HCT116 (cell line): Measurements from ENCODE around the gene SFRP4. TPM values are rescaled to one million over a fixed set of nuclear protein-coding genes. Genes with fewer than 3 reads are reported as not detected.
A peak's percentile ranks its signal among the peaks of the same experiment; 100 is the strongest.

Source experiments
- ATAC-seq: fragments of 200-7000 bp; cut with Tn5 transposase; 2 replicates; pipeline ENCODE4 v1.9.1; 2020; ENCODE audit warnings: mild to moderate bottlenecking, moderate library complexity
- BruUV-seq: library from RNA; stranded (reverse); fragments of 400-500 nt; replicated peaks from 2 replicates; lab custom pipeline; 2021; lab: Mats Ljungman, UMichigan
- CTCF ChIA-PET: fragments of 300-600 bp; sonication (Branson Sonifier 250); formaldehyde crosslinking; loops from one replicate; lab custom pipeline; 2021; ENCODE audit warnings: antibody characterized with exemption; lab: Charles Lee
- POLR2A ChIA-PET: fragments of 300-600, 350-600 bp; sonication (Branson Sonifier 250); formaldehyde crosslinking; loops from one replicate; lab custom pipeline; 2021; ENCODE audit warnings: antibody characterized with exemption; lab: Charles Lee
- RAD21 ChIA-PET, 2 experiments: fragments of 300-600 bp; sonication (Branson Sonifier 250); formaldehyde crosslinking; loops; one replicate each; lab custom pipeline; 2023; ENCODE audit warnings: low total read pairs in 2 of 2; ENCODE audit not compliant: uncharacterized antibody in 2 of 2, unreplicated experiment in 2 of 2, low non-redundant PET in 1 of 2; lab: Charles Lee
- DNase-seq: peaks from one replicate; pipeline ENCODE4 v3.0.0-alpha.2; 2010; ENCODE audit warnings: low read depth, low spot score
- H2AFZ ChIP-seq: fragments of 200-600 bp; shearing (Covaris generic), sonication (generic); 2 replicates; pipeline ENCODE4 v1.6.1; 2017; ENCODE audit warnings: low read depth, mixed run types, mixed read lengths, antibody characterized with exemption, low read length; ENCODE audit not compliant: poor library complexity, severe bottlenecking
- H3K27ac ChIP-seq: 2 replicates; pipeline ENCODE4 v1.5.1; 2012; ENCODE audit warnings: low read depth, low read length
- H3K27me3 ChIP-seq: fragments of 200-600 bp; sonication (generic); 2 replicates; pipeline ENCODE4 v1.6.1; 2016; ENCODE audit warnings: mixed run types, low read length, mixed read lengths; ENCODE audit not compliant: insufficient read depth
- H3K36me3 ChIP-seq, 2 experiments: fragments of 200-500 bp in 1 of 2; fragments of 200-600 bp in 1 of 2; sonication (Bioruptor generic) in 1 of 2; sonication (generic) in 1 of 2; 2 replicates each; pipeline versions ENCODE4 v1.5.1 to v1.6.1; 2014 to 2016; ENCODE audit warnings: low read length in 2 of 2, inconsistent platforms in 1 of 2, mixed read lengths in 1 of 2, mixed run types in 1 of 2; ENCODE audit not compliant: insufficient read depth in 2 of 2, control insufficient read depth in 1 of 2
- H3K4me1 ChIP-seq, 2 experiments: fragments of 200-600 bp in 1 of 2; sonication (generic) in 1 of 2; 2 replicates each; pipeline versions ENCODE4 v1.5.1 to v1.6.1; 2012 to 2017; ENCODE audit warnings: low read length in 2 of 2, inconsistent platforms in 1 of 2, mild to moderate bottlenecking in 1 of 2, mixed read lengths in 1 of 2, mixed run types in 1 of 2, moderate library complexity in 1 of 2; ENCODE audit not compliant: insufficient read depth in 2 of 2, control insufficient read depth in 1 of 2
- H3K4me2 ChIP-seq: fragments of 200-600 bp; sonication (generic); 2 replicates; pipeline ENCODE4 v1.6.1; 2017; ENCODE audit warnings: mixed run types, low read length, mixed read lengths
- H3K4me3 ChIP-seq, 2 experiments: fragments of 200-600 bp in 1 of 2; sonication (generic) in 1 of 2; replicated peaks in 1 of 2; 2 replicates each; pipeline ENCODE4 v1.5.1; 2011 to 2016; ENCODE audit warnings: low read length in 2 of 2, control low read depth in 1 of 2, low read depth in 1 of 2, mild to moderate bottlenecking in 1 of 2, mixed read lengths in 1 of 2, mixed run types in 1 of 2
- H3K79me2 ChIP-seq: fragments of 200-600 bp; sonication (generic); 2 replicates; pipeline ENCODE4 v1.6.1; 2017; ENCODE audit warnings: mild to moderate bottlenecking, mixed run types, low read length, moderate library complexity, mixed read lengths; ENCODE audit not compliant: insufficient read depth
- H3K9ac ChIP-seq: fragments of 200-600 bp; sonication (generic); 2 replicates; pipeline ENCODE4 v1.6.1; 2016; ENCODE audit warnings: low read length, mixed read lengths
- H3K9me2 ChIP-seq: fragments of 200-600 bp; sonication (generic), shearing (Covaris generic); 2 replicates; pipeline ENCODE4 v1.6.1; 2017; ENCODE audit warnings: mixed run types, mild to moderate bottlenecking, moderate library complexity; ENCODE audit not compliant: insufficient read depth
- H3K9me3 ChIP-seq, 2 experiments: fragments of 200-500 bp in 1 of 2; fragments of 200-600 bp in 1 of 2; sonication (Bioruptor generic) in 1 of 2; sonication (generic) in 1 of 2; 2 replicates each; pipeline ENCODE4 v1.6.1; 2014 to 2017; ENCODE audit warnings: low read length in 2 of 2, mixed read lengths in 2 of 2, inconsistent platforms in 1 of 2, low read depth in 1 of 2, mild to moderate bottlenecking in 1 of 2, mixed run types in 1 of 2, moderate library complexity in 1 of 2; ENCODE audit not compliant: control insufficient read depth in 1 of 2, insufficient read depth in 1 of 2
- H4K20me1 ChIP-seq: fragments of 200-600 bp; sonication (generic), shearing (Covaris generic); 2 replicates; pipeline ENCODE4 v1.6.1; 2017; ENCODE audit warnings: mixed run types, mild to moderate bottlenecking, moderate library complexity; ENCODE audit not compliant: insufficient read depth
- CBX3 ChIP-seq: IDR thresholded peaks from 2 replicates; pipeline ENCODE4 v1.6.1; 2012; ENCODE audit warnings: low read depth
- CEBPB ChIP-seq: IDR thresholded peaks from 2 replicates; pipeline ENCODE4 v1.6.1; 2012; ENCODE audit warnings: low read depth
- EGR1 ChIP-seq: IDR thresholded peaks from 2 replicates; pipeline ENCODE4 v1.6.1; 2012; ENCODE audit warnings: low read depth
- ELF1 ChIP-seq: IDR thresholded peaks from 2 replicates; pipeline ENCODE4 v1.6.1; 2012; ENCODE audit warnings: low read depth, borderline replicate concordance
- EZH2phosphoT487 ChIP-seq: fragments of 200-600 bp; IDR thresholded peaks from 2 replicates; pipeline ENCODE4 v1.6.1; 2018; ENCODE audit warnings: antibody characterized with exemption, borderline replicate concordance
- JUND ChIP-seq: IDR thresholded peaks from 2 replicates; pipeline ENCODE4 v1.6.1; 2012
- MAX ChIP-seq: IDR thresholded peaks from 2 replicates; pipeline ENCODE4 v1.6.1; 2012
- POLR2A ChIP-seq: IDR thresholded peaks from 2 replicates; pipeline ENCODE4 v1.7.0; 2011; ENCODE audit warnings: borderline replicate concordance; ENCODE audit not compliant: insufficient read depth, insufficient read length; ENCODE audit errors: extremely low read depth
- POLR2AphosphoS5 ChIP-seq: IDR thresholded peaks from 2 replicates; pipeline ENCODE4 v1.6.1; 2011; ENCODE audit warnings: mild to moderate bottlenecking, low read depth, low read length, moderate library complexity
- SIN3A ChIP-seq: IDR thresholded peaks from 2 replicates; pipeline ENCODE4 v1.6.1; 2012; ENCODE audit warnings: low read depth
- SP1 ChIP-seq: IDR thresholded peaks from 2 replicates; pipeline ENCODE4 v1.6.1; 2012; ENCODE audit warnings: low read depth
- SRF ChIP-seq: IDR thresholded peaks from 2 replicates; pipeline ENCODE4 v1.6.1; 2012; ENCODE audit warnings: low read depth
- TCF7L2 ChIP-seq: IDR thresholded peaks from 2 replicates; pipeline ENCODE4 v1.7.0; 2011; ENCODE audit warnings: borderline replicate concordance, inconsistent platforms; ENCODE audit not compliant: insufficient read depth, insufficient read length; ENCODE audit errors: extremely low read depth
- YY1 ChIP-seq: IDR thresholded peaks from 2 replicates; pipeline ENCODE4 v1.6.1; 2011; ENCODE audit warnings: low read length, low read depth, moderate library complexity, mild to moderate bottlenecking; ENCODE audit not compliant: insufficient replicate concordance; ENCODE audit errors: extremely low read depth
- ZFX ChIP-seq: fragments of 450-650 bp; IDR thresholded peaks from 2 replicates; pipeline ENCODE4 v1.6.1; 2017
- ZNF274 ChIP-seq: fragments of 200-500 bp; sonication (Bioruptor generic); IDR thresholded peaks from 2 replicates; pipeline ENCODE4 v1.6.1; 2014; ENCODE audit warnings: mild to moderate bottlenecking, low read depth, low read length, inconsistent platforms
- intact Hi-C: fragments of 100-400 bp; cut with micrococcal nuclease; formaldehyde crosslinking; loops from 2 replicates; pipeline ENCODE4 v1.10.0; 2022
- total RNA-seq: library from RNA; stranded (reverse); gene quantifications from one replicate; pipeline ENCODE4 v1.2.1, GENCODE V29; 2021; ENCODE audit not compliant: unreplicated experiment
- TF ChIP-seq, protein P1 (sequence below): IDR thresholded peaks from 2 replicates; pipeline ENCODE4 v1.6.1; 2012; ENCODE audit warnings: low read depth
- TF ChIP-seq, protein P2 (sequence below), 3 experiments: fragments of 200-600 bp in 1 of 3; sonication (generic) in 1 of 3; IDR thresholded peaks in 2 of 3; conservative IDR thresholded peaks in 1 of 3; 2 replicates each; pipeline ENCODE4 v1.5.1; 2012 to 2017; ENCODE audit warnings: low read depth in 2 of 3, low read length in 2 of 3, antibody characterized with exemption in 1 of 3, borderline replicate concordance in 1 of 3, control low read depth in 1 of 3, mild to moderate bottlenecking in 1 of 3, mixed read lengths in 1 of 3, mixed run types in 1 of 3, moderate library complexity in 1 of 3; ENCODE audit not compliant: insufficient read depth in 1 of 3

Gene SFRP4
- total RNA-seq, 1 experiment from 2014 or later = 0.25 TPM

DNA sequence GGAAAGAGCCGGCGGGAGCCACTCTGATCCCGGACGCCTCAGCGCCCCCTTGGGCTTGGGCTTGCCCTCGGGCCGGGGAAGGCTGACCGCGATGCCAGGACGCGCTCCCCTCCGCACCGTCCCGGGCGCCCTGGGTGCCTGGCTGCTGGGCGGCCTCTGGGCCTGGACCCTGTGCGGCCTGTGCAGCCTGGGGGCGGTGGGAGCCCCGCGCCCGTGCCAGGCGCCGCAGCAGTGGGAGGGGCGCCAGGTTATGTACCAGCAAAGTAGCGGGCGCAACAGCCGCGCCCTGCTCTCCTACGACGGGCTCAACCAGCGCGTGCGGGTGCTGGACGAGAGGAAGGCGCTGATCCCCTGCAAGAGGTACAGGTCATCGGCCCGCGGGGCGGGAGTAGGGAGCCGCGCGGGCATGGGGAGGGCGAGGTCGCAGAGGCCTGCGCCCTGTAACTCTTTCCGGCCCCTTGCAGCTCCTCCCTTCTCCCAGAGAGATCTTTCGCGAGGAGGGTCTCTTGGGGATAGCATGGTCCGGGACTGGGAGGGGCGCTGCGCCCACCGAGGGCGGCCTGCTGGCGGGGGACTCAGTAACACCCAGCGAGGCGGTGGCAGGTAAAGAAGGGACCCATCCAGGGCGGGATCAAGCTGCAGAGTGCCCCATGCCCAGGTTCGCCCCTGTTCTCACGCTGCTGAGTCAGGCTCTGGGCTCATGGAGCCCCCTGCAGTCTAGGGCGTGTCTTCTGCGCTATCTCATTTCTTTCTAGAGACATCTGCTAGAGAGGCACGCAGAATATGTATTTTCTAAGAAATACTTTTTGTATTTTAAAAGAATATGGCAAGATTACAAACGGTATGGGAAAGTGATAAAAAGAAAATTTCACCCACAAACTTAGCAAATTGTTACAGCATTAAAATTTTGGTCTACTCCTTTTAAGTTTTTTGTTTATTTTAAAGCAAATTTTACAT is 4.5 kb upstream of the SFRP4 start:
- CTCF ChIA-PET = interaction anchor here (0.9 kb wide), 1 partner anchor 449 kb away, joined by 3 read pairs; no protein-coding TSS in a partner anchor
- no peaks in the 10 kb centered on the region for H3K9me2 ChIP-seq
- POLR2A ChIA-PET = no interaction called here
- ATAC-seq (peak; percentile 71), DNase-seq (no peak)
- H3K4me3 ChIP-seq = peak overlapping the region; percentile 48 to 64
- no peaks in the 10 kb centered on the region for H4K20me1 ChIP-seq
- peak overlapping the region; percentile 72 for H3K4me2 ChIP-seq
- 0 out of 4 replicates have a peak, but pooled peaks cover 0 to 4% of the 10 kb centered on the region in 2 experiments for H3K36me3 ChIP-seq
- RAD21 ChIA-PET = no interaction called here
- H3K27me3 ChIP-seq = no peaks in the 10 kb centered on the region
- intact Hi-C loops = no loop called here
- peaks cover 0 to 5% of the 10 kb centered on the region in 2 experiments; a peak in 1 of 4 replicates for H3K9me3 ChIP-seq
- peaks cover 9 to 16% of the 10 kb centered on the region in 2 experiments; a peak in 2 of 4 replicates for H3K4me1 ChIP-seq
- TF ChIP-seq CBX3 (no peak), EGR1 (no peak), ZNF274 (no peak), CEBPB (no peak), TCF7L2 (no peak), ZFX (peak; percentile 83), POLR2A (no peak), MAX (0 out of 2 replicates have a peak, but pooled peaks have one; percentile 22), SIN3A (0 out of 2 replicates have a peak, but pooled peaks have one; percentile 43), SP1 (no peak), YY1 (no peak), ELF1 (no peak), SRF (no peak), EZH2phosphoT487 (no peak), JUND (no peak), POLR2AphosphoS5 (no peak; the same call in 1 of the 2 replicates)
- TF ChIP-seq, protein P1, sequence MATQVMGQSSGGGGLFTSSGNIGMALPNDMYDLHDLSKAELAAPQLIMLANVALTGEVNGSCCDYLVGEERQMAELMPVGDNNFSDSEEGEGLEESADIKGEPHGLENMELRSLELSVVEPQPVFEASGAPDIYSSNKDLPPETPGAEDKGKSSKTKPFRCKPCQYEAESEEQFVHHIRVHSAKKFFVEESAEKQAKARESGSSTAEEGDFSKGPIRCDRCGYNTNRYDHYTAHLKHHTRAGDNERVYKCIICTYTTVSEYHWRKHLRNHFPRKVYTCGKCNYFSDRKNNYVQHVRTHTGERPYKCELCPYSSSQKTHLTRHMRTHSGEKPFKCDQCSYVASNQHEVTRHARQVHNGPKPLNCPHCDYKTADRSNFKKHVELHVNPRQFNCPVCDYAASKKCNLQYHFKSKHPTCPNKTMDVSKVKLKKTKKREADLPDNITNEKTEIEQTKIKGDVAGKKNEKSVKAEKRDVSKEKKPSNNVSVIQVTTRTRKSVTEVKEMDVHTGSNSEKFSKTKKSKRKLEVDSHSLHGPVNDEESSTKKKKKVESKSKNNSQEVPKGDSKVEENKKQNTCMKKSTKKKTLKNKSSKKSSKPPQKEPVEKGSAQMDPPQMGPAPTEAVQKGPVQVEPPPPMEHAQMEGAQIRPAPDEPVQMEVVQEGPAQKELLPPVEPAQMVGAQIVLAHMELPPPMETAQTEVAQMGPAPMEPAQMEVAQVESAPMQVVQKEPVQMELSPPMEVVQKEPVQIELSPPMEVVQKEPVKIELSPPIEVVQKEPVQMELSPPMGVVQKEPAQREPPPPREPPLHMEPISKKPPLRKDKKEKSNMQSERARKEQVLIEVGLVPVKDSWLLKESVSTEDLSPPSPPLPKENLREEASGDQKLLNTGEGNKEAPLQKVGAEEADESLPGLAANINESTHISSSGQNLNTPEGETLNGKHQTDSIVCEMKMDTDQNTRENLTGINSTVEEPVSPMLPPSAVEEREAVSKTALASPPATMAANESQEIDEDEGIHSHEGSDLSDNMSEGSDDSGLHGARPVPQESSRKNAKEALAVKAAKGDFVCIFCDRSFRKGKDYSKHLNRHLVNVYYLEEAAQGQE = no peak
- TF ChIP-seq, protein P2, sequence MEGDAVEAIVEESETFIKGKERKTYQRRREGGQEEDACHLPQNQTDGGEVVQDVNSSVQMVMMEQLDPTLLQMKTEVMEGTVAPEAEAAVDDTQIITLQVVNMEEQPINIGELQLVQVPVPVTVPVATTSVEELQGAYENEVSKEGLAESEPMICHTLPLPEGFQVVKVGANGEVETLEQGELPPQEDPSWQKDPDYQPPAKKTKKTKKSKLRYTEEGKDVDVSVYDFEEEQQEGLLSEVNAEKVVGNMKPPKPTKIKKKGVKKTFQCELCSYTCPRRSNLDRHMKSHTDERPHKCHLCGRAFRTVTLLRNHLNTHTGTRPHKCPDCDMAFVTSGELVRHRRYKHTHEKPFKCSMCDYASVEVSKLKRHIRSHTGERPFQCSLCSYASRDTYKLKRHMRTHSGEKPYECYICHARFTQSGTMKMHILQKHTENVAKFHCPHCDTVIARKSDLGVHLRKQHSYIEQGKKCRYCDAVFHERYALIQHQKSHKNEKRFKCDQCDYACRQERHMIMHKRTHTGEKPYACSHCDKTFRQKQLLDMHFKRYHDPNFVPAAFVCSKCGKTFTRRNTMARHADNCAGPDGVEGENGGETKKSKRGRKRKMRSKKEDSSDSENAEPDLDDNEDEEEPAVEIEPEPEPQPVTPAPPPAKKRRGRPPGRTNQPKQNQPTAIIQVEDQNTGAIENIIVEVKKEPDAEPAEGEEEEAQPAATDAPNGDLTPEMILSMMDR (IDR thresholded peaks at IDR 0.05 in 2 of 3, conservative IDR thresholded peaks at IDR 0.05 in 1 of 3; ENCODE audit: borderline replicate concordance in 1 of 3, insufficient read depth in 1 of 3, low read depth in 2 of 3, low read length in 2 of 3) = no peak
- BruUV-seq = no TSS peak
- H3K27ac ChIP-seq = peak overlapping the region; percentile 89
- H2AFZ ChIP-seq = no peak overlapping the region
- peak overlapping the region; percentile 69 for H3K9ac ChIP-seq
- H3K79me2 ChIP-seq = peaks cover 12% of the 10 kb centered on the region
